HG03432 (cell line): ENCODE measurements around the gene RAB3A.
"Not testable (repeated sequence)": the region's sequence is repeated elsewhere in the genome, so short reads cannot be mapped to it uniquely, and the experiment has no call there.

Source experiments
- ATAC-seq: cut with Tn5 transposase; IDR thresholded peaks from one replicate; pipeline ENCODE4 v1.9.1; 2021; ENCODE audit warnings: mild to moderate bottlenecking, moderate library complexity; ENCODE audit not compliant: unreplicated experiment

Gene RAB3A

DNA sequence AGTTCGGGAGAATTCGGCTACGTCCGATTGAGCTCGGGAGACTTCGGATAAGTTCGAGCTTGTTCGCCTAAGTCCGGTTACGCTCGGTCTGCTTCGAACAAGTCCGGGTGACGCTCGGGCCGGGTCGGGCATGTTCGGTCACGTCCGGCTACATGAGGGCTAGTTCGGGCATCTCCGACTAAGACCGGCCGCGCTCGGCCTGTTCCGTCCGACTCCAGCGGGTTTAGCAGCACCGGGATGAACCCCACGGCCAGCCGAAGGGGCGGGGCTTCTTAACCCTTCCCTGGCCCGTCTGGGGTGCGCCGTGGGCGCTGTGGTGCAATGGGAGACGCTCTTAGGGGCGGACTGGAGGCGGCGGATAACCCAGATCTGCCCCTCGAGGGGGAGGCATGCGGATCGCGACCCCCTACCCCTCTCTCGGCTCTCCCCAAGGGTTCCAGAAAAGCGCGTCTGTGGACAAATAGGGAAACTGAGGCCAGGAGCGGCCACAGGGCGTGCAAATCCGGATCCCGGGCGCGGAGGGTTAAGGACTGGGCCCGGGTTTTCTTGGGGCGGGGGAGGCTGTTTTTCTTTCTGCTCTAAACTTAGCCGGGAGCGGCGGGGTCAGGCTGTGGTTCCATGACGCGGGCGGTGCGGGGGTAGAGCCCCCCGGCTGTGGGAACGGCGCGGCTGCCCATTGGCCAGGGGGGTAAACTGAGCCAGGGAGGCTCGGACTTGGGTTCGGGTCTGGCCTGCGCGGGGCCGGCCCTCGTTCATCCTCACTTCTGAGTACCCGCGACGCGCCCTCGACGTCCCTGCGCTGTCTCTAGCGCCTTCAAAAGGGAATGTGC is 20.9 kb upstream of the RAB3A start:
- peak; percentile 87 for ATAC-seq

DNA sequence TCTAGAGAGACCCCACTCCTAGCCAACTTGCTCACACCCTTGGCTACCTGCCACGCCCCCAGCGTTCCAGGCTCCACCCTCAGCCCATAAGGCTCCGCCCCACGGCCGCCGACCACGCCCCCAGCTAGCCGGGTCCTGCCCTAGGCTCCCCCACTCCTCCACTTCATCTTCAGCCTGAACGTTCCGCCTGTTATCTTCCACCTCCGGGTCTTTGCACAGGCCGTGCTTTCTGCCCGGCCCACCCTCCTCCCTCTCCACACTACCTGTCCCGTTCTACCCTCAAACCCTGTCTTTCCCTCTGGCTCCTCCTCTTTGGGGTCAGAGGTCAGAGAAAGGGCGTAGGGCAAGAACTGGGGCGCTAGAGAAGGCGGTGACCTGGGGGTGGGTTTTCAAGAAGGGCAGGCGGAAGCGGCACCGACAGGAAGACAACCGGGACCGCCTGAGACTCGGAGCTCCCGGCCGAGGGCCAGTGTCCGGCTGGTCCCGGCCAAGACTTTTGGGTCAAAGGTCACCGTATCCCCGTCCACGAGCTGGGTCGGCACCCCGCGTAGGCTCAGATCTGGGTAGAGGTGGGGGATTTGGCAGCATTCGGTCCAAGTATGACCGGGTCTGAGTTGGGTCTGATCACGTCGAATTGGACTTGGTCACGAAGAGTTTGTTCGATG is 20.1 kb upstream of the RAB3A start:
- peak; percentile 9 for ATAC-seq

DNA sequence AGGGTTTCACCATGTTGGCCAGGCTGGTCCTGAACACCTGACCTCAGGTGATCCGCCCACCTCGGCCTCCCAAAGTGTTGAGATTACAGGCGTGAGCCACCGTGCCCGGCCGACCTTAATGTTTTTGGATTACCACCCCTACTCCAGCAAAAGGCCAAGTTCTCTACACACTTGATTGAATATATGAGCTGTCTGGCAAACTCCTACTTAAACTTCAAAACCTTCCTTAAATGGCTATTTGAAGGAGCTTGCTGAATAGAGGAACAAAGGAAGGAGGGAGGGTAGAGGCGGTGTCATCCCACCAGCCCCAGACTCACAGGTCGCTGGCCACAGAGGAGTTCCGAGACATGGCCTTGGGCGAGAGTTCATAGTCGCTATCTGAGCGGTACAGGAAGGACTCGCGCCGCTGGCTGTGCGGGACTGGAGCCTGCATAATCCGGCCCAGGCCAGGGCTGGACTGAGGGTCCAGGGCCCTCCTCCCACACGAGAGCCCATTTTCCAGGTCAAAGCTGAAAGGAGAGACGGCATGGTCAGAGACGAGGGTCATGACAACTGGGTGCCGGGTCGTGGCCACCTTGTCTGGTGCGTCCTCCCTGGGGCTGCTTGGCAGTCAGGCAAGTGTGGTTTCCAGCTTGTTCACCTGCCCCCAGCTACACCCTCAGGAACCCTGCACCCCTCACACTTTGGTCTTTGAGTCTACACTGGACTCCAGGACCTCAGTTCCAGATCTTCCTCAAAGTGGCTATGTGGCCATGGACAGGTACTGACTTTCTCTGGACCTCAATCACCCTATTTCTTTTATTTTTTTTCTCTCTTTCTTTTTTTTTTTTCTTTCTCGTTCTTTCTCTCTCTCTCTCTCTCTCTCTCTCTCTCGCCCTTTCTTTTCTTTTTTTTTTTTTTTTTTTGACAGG is 18.2 kb upstream of the RAB3A start:
- ATAC-seq = no peak

DNA sequence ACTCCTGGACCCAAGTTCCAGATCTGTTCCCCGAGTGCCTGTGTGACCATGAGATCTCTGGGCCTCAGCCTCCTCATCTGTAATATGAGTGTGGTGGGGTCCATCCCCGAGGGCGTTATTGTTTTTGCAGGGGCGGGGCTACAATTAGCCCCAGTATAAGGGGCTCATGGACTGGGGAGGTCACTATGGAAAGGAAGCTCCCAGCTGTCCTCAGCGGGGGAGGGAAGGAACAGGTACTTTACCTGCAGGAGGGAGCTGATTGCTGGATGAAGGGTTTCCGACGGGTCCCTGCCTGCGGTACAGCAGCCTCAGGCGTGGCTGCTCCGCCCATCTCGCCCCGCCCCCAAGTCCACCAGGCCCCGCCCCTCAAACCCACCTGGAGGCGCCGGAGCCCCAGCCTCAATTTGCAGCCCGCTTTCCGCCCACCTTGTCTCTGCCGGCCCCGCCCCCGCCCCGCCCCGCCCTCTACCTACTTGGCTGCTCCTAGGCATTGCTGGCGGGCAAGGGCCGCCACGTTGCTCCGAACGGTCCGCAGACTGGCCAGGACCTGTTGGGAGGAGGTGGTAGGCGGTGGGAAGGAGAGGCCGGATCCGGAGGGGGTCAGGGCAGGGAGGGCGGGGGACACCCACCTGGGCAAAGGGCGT is 16.9 kb upstream of the RAB3A start:
- ATAC-seq = no peak

DNA sequence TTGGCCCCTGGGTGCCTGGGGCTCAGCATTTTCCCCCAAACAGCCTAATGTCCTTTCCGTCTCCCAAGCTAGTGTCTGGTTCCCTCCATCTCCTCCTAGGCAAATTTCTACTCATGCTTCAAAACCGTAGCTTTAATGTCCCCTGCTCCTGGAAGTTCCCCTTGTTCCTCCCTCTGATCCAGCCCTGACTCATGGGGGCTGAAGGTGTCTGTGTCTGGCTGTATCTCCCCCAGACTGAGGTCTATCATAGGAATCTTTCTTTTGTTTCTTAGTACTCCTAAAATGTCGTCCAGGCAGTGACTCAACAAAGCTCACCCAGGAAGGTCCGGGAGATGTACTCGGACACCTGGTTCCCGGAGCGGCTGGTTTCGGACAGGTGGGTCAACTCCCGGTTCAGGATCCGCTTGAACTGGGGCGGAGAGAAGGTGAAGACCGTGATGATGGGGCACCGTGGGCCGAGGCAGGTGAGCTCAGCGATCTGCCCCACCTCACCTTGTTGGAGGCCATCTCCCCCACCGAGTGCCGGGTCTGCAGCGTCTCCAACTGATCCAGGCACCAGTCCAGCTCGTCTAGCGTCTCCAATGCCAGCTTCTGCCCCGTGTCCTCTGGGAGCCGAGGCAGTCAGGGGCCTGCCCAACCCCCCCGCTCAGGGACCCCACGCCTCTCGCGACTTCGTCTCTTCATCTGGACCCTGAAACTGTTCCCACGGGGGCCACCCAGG is 16.2 kb upstream of the RAB3A start:
- no peak for ATAC-seq

DNA sequence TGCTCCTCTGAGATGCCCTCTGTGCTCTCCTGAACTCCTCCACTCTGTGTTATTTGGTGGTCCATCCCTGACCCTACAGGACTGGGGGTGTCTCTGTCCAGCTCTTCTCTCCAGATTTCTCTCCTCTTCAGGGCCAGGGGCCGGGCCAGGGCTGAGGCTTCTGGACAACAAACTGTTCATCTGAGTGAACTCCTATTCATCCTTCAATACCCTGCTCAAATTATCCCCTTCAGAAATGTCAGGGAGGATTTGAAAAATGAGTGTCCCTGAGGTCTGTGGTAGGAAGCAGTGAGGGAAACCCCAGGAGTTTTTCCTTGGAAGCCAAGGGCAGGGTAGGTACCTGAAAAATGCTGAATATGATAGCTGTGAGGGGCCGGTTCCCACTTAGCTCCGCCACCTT is 14.8 kb upstream of the RAB3A start:
- no peak for ATAC-seq

DNA sequence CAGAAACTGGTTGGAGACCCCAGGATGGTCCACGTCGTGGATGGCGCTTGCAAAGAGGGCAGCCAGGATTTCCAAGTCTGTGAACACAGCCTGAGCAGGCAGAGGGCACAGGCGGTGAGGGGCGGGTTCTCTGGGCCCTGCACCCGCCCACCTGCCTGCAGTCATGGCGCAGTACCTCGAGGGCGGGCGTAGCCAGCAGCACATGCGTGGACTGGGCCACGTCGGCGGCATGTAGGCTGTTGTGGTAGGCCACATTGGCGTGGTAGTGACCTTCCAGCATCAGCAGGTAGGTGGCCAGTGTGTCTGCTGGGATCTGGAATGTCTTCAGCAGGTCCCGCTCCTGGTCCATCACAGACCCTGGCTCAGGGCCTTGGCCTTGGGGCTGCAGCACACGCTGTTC is 14.3 kb upstream of the RAB3A start:
- ATAC-seq = no peak

DNA sequence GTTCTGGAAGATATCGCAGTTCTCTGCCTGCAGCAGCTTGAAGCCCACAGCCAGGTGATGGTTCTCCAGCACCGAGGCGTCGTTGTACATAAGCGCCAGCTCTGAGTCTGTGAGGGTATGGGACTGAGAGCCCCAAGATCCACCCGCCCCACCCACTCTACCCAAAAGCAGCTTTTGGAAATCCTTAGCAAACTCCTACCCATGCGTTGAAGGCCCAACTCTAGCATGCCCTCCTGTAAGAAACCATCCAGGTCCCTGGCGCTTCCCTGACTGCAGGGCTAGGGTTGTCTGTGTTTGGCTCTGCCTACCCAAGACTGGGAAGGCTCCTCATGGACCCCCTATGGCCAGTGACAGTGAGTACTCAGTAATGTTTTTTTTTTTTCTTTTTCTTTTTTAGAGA is 12.9 kb upstream of the RAB3A start:
- ATAC-seq = no peak

DNA sequence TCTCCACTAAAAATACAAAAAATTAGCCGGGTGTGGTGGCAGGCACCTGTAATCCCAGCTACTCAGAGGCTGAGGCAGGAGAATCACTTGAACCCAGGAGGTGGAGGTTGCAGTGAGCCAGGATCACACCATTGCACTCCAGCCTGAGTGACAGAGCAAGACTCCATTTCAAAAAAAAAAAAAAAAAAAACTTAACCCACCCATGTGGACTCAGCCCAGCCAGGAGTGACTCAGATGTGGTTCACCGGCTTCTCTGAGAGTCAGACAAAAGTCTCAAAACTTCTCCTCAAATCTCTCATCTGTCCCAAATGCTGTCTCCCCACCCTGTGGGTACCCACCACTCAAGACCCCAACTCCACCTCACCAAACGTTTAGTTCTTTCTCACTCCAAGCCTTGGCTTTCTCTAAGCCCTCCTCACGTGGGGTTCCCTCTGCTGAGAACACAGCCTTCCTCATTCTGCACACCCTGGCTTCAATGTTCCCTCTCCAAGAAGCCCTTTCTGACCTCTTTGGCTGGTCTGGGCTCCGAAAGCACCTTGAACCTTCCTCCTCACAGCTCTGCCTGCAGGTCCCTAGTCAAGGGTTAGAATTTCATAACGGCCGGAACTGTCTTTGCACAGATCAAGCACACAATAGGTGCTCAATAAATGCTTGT is 11.1 kb upstream of the RAB3A start:
- no peak for ATAC-seq

DNA sequence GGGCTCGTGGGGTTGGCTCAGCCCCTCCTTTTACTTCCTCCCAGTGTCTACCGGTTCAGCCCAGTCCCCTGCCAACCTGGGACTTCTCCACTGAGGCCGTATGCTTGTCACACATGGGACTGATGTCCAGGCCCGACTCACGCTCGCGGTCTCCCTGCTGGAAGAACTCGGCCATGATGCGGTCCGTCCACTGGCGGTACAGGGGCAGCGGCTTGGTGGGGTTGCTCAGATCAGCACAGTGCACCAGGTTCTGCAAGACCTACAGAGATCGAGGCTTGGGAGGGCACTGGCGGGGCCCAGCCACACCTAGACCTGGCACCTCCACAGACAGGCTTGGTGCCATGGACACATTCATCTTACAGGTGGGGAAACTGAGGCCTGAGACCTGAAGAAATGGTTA is 7.8 kb upstream of the RAB3A start:
- ATAC-seq = no peak

DNA sequence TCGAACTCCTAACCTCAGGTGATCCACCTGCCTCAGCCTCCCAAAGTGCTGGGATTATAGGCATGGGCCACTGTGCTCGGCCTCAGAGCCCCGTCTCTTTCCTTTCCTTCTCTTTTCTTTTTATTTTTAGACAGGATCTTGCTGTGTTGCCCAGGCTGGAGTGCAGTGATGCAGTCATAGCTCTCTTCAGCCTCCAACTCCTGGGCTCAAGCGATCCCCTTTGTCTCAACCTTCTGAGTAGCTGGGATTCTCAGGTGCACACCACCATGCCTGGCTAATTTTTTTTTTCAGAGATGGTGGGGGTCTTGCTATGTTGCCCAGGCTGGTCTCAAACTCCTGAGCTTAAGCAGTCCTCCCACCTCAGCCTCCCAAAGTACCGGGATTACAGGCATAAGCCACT is 6.1 kb upstream of the RAB3A start:
- ATAC-seq = not testable (repeated sequence)

DNA sequence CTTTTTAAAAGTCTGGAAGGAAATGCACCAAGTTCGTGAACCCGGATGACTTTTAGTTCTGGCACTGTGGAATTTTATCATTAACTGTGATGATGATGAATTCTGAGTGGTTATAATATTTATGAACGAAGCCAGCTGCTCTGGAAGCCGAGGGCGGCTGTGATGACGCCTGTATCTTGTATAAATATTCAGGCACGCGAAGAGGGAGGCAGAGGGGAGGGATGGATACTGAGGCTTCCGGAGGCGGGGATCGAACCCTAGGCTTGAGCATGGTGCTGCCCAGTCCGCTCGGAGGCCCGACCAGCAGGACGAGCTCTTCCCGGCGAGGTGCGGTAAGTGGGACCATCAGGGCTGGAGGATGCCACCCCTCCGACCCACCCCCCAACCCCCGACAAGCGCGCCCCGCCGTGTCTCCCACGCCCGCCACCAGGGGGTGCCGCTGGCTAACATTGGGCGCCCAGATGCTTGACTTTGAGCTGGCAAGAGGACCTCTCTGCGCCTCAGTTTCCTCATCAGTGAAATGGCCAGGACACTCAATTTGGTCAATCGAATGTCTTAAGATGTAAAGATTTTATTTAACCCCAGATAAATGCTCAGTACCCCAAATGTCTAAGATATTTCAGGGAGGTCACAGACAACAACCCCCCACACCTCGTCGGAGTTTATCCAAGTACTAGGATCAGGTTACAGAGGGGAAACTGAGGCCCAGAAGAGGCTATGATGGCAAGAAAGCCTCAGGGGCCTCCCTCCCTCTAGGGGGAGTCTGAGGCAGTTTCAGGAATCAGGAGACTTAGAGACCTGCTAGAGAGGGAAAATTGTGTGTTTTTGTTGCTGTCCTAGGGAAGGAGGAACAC is 4.5 kb upstream of the RAB3A start:
- ATAC-seq = no peak

DNA sequence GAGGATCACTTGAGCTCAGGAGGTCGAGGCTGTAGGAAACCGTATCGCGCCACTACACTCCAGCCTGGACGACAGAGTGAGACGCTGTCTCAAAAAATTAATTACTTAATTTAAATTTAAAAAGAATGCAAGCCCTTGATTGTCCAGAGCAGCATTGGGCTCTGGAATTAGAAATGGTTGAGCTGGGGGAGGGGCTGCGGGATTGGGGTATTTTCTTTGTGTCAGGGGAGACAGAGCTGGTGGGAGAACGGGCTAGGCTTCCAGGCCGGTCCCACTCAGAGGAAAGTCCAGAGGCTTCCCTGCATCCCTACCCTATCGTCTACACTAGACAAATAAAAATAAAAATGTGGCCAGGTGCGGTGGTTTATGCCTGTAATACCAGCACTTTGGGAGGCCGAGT is 2.2 kb upstream of the RAB3A start:
- no peak for ATAC-seq

DNA sequence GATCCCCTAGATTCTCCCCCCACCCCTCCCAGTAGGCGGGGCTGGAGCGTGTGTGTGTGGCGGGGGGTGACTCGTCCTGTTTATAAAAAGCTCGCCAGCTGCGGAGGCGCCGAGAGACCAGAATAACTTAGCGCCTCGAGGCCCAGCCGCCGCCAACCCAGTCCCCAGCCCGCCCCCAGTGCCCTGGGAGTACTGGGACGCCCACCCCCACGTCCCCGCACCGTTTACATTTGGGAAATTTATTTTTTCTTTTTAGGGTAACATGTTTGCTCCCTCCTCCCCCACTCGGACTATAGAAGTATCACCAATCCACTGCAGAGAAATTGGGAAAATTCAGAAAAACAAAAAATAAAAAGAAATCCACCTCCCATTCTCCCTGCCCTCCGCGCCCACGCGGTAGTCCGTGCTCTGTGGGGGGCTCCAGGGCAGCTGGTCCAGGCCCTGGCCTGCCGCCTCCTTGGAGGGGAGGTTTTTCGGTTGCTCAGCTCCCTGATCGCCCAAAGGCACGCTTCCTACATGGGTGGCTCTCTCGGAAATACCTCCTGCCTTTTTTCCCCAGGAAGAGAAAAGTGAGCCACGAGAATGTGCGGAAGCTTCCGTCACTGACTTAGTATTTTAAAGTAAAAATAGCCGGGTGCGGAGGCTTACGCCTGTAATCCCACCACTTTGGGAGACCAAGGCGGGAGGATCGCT is 1.5 kb upstream of the RAB3A start:
- no peak for ATAC-seq

DNA sequence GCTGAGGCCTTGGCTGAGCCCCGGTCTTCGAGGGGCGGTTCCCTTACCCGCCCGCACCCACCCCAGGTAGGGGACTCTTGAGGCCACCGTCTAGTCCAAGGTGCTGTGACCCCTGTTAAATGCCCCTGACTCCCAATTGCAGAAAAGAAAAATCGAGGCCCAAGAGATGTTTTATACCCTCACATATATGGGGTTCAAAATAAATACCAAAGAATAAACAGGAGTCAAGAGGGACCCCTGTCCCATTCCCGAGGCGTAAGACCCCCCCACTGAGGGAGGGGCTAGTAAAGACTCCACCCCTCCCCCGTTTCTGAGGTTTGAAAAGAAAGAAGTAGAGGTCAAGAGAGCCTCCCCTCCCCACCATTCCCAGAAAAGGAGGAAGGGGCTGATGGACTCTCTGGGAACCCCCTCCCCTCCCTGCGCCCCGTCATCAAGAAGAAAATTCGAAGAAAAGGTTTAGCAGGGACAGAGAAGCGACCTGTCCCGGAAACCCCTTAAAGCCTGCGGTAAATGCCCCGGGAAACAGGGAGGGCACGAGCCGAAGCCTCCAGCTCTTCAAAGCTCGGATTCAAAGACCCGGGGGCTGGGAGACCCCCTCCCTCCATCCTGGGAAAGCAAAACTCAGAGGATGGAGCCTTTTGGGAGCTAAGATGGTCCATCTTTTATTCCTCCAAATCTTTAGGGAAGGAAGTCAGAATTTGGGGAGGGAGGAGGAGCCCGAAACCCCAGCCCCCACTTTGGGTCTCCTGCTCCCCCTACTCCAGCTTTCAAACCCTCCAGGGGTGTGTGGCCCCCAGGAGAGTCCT is 755 bp upstream of the RAB3A start:
- peak; percentile 12 for ATAC-seq

DNA sequence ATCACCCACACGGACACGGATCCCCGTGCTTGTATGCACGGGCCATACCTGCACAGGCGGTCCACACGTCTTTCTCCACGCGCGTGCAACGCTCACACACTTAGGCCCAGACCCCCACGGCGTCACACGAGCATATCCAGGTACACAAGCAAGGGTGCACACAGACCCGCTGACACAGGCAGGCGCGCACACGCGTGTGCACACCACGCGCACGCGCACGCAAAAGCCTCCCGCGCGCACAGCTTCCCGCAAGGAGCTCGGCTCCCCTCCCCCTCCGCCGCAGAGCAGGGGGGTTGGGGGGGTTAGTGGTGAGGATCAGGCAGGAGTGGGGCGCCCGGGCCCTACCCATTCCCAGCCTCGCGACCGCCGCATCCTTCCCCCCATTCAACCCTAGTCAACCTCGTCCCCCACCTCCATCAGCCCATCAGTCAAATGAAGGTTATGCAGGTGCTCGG is 407 bp downstream of the RAB3A start:
- ATAC-seq = no peak

DNA sequence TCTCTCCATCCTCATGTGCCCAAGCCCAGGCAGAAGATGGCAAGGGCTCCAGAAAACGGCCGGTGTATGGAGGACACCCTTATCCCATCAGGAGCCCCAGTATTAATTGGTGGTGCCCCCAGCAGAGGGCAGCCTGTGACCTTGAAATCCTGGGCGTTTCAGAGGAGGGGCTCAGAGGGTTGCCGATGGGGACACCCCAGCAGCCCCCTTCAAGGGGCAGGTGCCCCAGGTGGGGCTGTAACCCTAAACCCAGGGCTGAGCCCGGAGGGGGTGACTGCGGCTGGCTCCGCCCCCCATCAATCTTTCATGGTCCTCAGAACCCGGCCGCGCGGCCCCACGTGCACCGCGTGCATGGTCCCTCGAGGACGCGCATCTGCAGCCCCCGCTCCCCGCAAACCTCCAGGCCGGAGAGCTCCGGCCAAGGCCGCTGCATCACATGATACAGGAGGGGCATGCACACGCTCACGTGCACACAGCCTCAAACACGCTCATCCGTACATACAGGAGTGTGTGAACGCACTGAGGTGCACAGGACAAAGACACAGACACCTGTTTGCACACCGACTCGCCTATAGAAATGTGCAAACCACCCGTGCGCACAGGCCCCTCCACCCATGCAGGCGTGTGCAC is 949 bp downstream of the RAB3A start:
- no peak for ATAC-seq
